H1 (cell line): ENCODE results near the gene APOL3. TPM values are rescaled to one million over a fixed set of nuclear protein-coding genes. Genes with fewer than 3 reads are reported as not detected.

Experiments
- CTCF ChIA-PET: fragments of 300-600 bp; sonication (Branson Sonifier 250); formaldehyde crosslinking; loops from one replicate; lab custom pipeline; 2021; ENCODE audit not compliant: partially characterized antibody; lab: Charles Lee
- POLR2A ChIA-PET: fragments of 300-600 bp; sonication (Branson Sonifier 250); formaldehyde crosslinking; loops from one replicate; lab custom pipeline; 2021; ENCODE audit warnings: inconsistent platforms; ENCODE audit not compliant: partially characterized antibody; lab: Charles Lee
- DNase-seq, 2 experiments: peaks; one replicate each; pipeline versions ENCODE4 v3.0.0 to v3.0.0-alpha.2; 2010 to 2022; ENCODE audit warnings: low spot score in 2 of 2, low read depth in 1 of 2, mixed read lengths in 1 of 2
- FAIRE-seq: peaks from 2 replicates; lab custom pipeline; 2011; peaks lifted over from hg19 to GRCh38; lab: Jason Lieb, UNC
- H2AFZ ChIP-seq: 2 replicates; pipeline ENCODE4 v1.8.1; 2012; ENCODE audit warnings: low read length, inconsistent platforms
- H2AK5ac ChIP-seq: 2 replicates; pipeline ENCODE4 v1.6.1; 2013; ENCODE audit warnings: low read depth, low read length
- H2BK120ac ChIP-seq: replicated peaks from 2 replicates; pipeline ENCODE3; 2013; ENCODE audit warnings: low read depth, low read length, inconsistent platforms
- H2BK12ac ChIP-seq: 2 replicates; pipeline ENCODE4 v1.6.1; 2013; ENCODE audit warnings: low read depth, low read length
- H2BK15ac ChIP-seq: 2 replicates; pipeline ENCODE4 v1.6.1; 2013; ENCODE audit warnings: low read length
- H2BK20ac ChIP-seq: 2 replicates; pipeline ENCODE4 v1.6.1; 2013; ENCODE audit warnings: low read length
- H2BK5ac ChIP-seq: 2 replicates; pipeline ENCODE4 v1.6.1; 2013; ENCODE audit warnings: low read depth, low read length
- H3K14ac ChIP-seq: 2 replicates; pipeline ENCODE4 v1.6.1; 2013; ENCODE audit warnings: inconsistent platforms; ENCODE audit not compliant: insufficient read length
- H3K18ac ChIP-seq: 2 replicates; pipeline ENCODE4 v1.6.1; 2013; ENCODE audit warnings: low read length; ENCODE audit errors: extremely low read depth
- H3K23ac ChIP-seq: 2 replicates; pipeline ENCODE4 v1.6.1; 2013; ENCODE audit warnings: inconsistent platforms; ENCODE audit not compliant: insufficient read length
- H3K23me2 ChIP-seq: 2 replicates; pipeline ENCODE4 v1.6.1; 2013; ENCODE audit warnings: low read depth, low read length
- H3K27ac ChIP-seq: 2 replicates; pipeline ENCODE4 v1.6.1; 2011; ENCODE audit warnings: low read depth, low read length, inconsistent platforms
- H3K27me3 ChIP-seq, 4 experiments: replicated peaks in 1 of 4; 1 replicate in 1 of 4; 2 replicates in 3 of 4; pipeline versions ENCODE4 v1.6.1 to v1.8.1; 2011 to 2013; ENCODE audit warnings: low read length in 3 of 4, mild to moderate bottlenecking in 3 of 4, inconsistent platforms in 2 of 4, mixed read lengths in 2 of 4, moderate library complexity in 1 of 4; ENCODE audit not compliant: control insufficient read depth in 3 of 4, insufficient read depth in 3 of 4; ENCODE audit errors: extremely low read depth in 1 of 4
- H3K36me3 ChIP-seq, 4 experiments: 2 replicates each; pipeline versions ENCODE4 v1.6.1 to v1.8.1; 2011 to 2013; ENCODE audit warnings: mild to moderate bottlenecking in 4 of 4, low read length in 3 of 4, moderate library complexity in 2 of 4, control low read depth in 1 of 4, inconsistent platforms in 1 of 4; ENCODE audit not compliant: insufficient read depth in 4 of 4, control insufficient read depth in 2 of 4
- H3K4ac ChIP-seq: replicated peaks from 2 replicates; pipeline ENCODE3; 2013; ENCODE audit warnings: low read length, low read depth, mixed read lengths, inconsistent platforms; ENCODE audit not compliant: insufficient read length
- H3K4me1 ChIP-seq, 4 experiments: replicated peaks in 1 of 4; 1 replicate in 1 of 4; 2 replicates in 3 of 4; pipeline versions ENCODE4 v1.6.1 to v1.8.1; 2011 to 2013; ENCODE audit warnings: low read length in 3 of 4, inconsistent platforms in 2 of 4, mixed read lengths in 1 of 4; ENCODE audit not compliant: insufficient read depth in 4 of 4, control insufficient read depth in 3 of 4
- H3K4me2 ChIP-seq, 2 experiments: 2 replicates each; pipeline versions ENCODE4 v1.6.1 to v1.8.1; 2011 to 2013; ENCODE audit warnings: low read depth in 2 of 2, low read length in 2 of 2, control low read depth in 1 of 2, inconsistent platforms in 1 of 2, mild to moderate bottlenecking in 1 of 2; ENCODE audit not compliant: insufficient read depth in 1 of 2
- H3K4me3 ChIP-seq, 4 experiments: fragments of 200-600, 300-600 bp in 1 of 4; sonication (generic), shearing (Covaris generic), sonication (Bioruptor Twin) in 1 of 4; 2 replicates each; pipeline versions ENCODE4 v1.5.1 to v1.8.1; 2011 to 2016; ENCODE audit warnings: low read length in 4 of 4, low read depth in 3 of 4, control low read depth in 2 of 4, inconsistent platforms in 2 of 4, mild to moderate bottlenecking in 2 of 4, mixed read lengths in 1 of 4, moderate library complexity in 1 of 4; ENCODE audit not compliant: insufficient read depth in 2 of 4; ENCODE audit errors: extremely low read depth in 1 of 4
- H3K56ac ChIP-seq: replicated peaks from 2 replicates; pipeline ENCODE3; 2013; ENCODE audit warnings: low read depth, mild to moderate bottlenecking, mixed read lengths, low read length, inconsistent platforms; ENCODE audit not compliant: insufficient read length
- H3K79me1 ChIP-seq: 2 replicates; pipeline ENCODE4 v1.6.1; 2013; ENCODE audit warnings: low read depth, low read length, control low read depth
- H3K79me2 ChIP-seq, 2 experiments: 2 replicates each; pipeline versions ENCODE4 v1.6.1 to v1.8.1; 2012 to 2013; ENCODE audit warnings: low read length in 2 of 2, mild to moderate bottlenecking in 2 of 2, inconsistent platforms in 1 of 2; ENCODE audit not compliant: insufficient read depth in 2 of 2, control insufficient read depth in 1 of 2
- H3K9ac ChIP-seq, 4 experiments: replicated peaks in 1 of 4; 1 replicate in 1 of 4; 2 replicates in 3 of 4; pipeline versions ENCODE4 v1.6.1 to v1.8.1; 2011 to 2013; ENCODE audit warnings: low read depth in 3 of 4, low read length in 3 of 4, control low read depth in 2 of 4, mild to moderate bottlenecking in 2 of 4, moderate library complexity in 2 of 4, inconsistent platforms in 1 of 4; ENCODE audit errors: extremely low read depth in 1 of 4
- H3K9me3 ChIP-seq, 2 experiments: 2 replicates each; pipeline versions ENCODE4 v1.6.1 to v1.8.1; 2012 to 2013; ENCODE audit warnings: mild to moderate bottlenecking in 2 of 2, moderate library complexity in 2 of 2, control low read depth in 1 of 2, inconsistent platforms in 1 of 2, low read depth in 1 of 2, low read length in 1 of 2, mixed read lengths in 1 of 2; ENCODE audit not compliant: insufficient read depth in 2 of 2
- H4K20me1 ChIP-seq, 2 experiments: replicated peaks in 1 of 2; 2 replicates each; pipeline versions ENCODE3 to v1.8.1; 2011 to 2013; ENCODE audit warnings: inconsistent platforms in 2 of 2, low read length in 2 of 2, mild to moderate bottlenecking in 1 of 2; ENCODE audit not compliant: insufficient read depth in 2 of 2, control insufficient read depth in 1 of 2
- H4K5ac ChIP-seq: 2 replicates; pipeline ENCODE4 v1.6.1; 2013; ENCODE audit warnings: low read length, low read depth, mixed read lengths, inconsistent platforms; ENCODE audit not compliant: insufficient read length
- H4K8ac ChIP-seq: 2 replicates; pipeline ENCODE4 v1.8.0; 2013; ENCODE audit warnings: mild to moderate bottlenecking, moderate library complexity, low read length, inconsistent platforms; ENCODE audit not compliant: insufficient read depth; ENCODE audit errors: extremely low read depth
- H4K91ac ChIP-seq: replicated peaks from 2 replicates; pipeline ENCODE3; 2013; ENCODE audit warnings: low read length, mixed read lengths, inconsistent platforms; ENCODE audit not compliant: insufficient read length
- ATF3 ChIP-seq: IDR thresholded peaks from 2 replicates; pipeline ENCODE4 v1.6.1; 2011; ENCODE audit warnings: low read depth, mild to moderate bottlenecking, low read length; ENCODE audit not compliant: insufficient read depth
- BACH1 ChIP-seq: IDR thresholded peaks from 2 replicates; pipeline ENCODE4 v1.6.1; 2012; ENCODE audit warnings: low read length, improper control_type of control experiment
- BCL11A ChIP-seq, 2 experiments: IDR thresholded peaks; one replicate each; pipeline ENCODE4 v1.6.1; 2011; ENCODE audit warnings: low read depth in 2 of 2, low read length in 2 of 2, mild to moderate bottlenecking in 2 of 2
- CBX5 ChIP-seq: fragments of 300-800, 300-1000 bp; sonication (generic); IDR thresholded peaks from 2 replicates; pipeline ENCODE4 v1.7.1; 2016; ENCODE audit warnings: antibody characterized with exemption, low read length, low read depth
- CEBPB ChIP-seq: IDR thresholded peaks from 2 replicates; pipeline ENCODE4 v1.6.1; 2012; ENCODE audit warnings: low read depth, low read length
- NANOG ChIP-seq: IDR thresholded peaks from 2 replicates; pipeline ENCODE4 v1.6.1; 2011; ENCODE audit warnings: low read length, low read depth, mild to moderate bottlenecking, inconsistent platforms; ENCODE audit not compliant: insufficient read depth, poor library complexity, severe bottlenecking
- POU5F1 ChIP-seq: IDR thresholded peaks from 2 replicates; pipeline ENCODE4 v1.6.1; 2011; ENCODE audit warnings: low read depth, mild to moderate bottlenecking, low read length, moderate library complexity
- SP4 ChIP-seq: IDR thresholded peaks from 2 replicates; pipeline ENCODE4 v1.6.1; 2012; ENCODE audit warnings: low read length, inconsistent platforms
- WGBS, 2 experiments: shearing (Covaris generic) in 1 of 2; methylation state at CpG; one replicate each; pipeline versions ENCODE4 v1.1.6 to v1.1.7; 2013 to 2015; ENCODE audit warnings: low lambda C conversion rate in 2 of 2, mixed read lengths in 2 of 2, inconsistent platforms in 1 of 2, low coverage in 1 of 2, missing lambda C conversion rate in 1 of 2; ENCODE audit not compliant: insufficient replicate concordance in 2 of 2, insufficient coverage in 1 of 2, insufficient read length in 1 of 2; ENCODE audit errors: extremely low coverage in 1 of 2, missing lambda C conversion rate in 1 of 2; 5-methylcytosine and 5-hydroxymethylcytosine counted together
- polyA plus RNA-seq, 7 experiments: library from polyadenylated mRNA; depleted of rRNA in 3 of 7; stranded (reverse) in 5 of 7; unstranded in 2 of 7; fragments of >200 nt in 5 of 7; fragments of 200-250 nt in 2 of 7; gene quantifications; 1 replicate in 5 of 7; 2 replicates in 1 of 7; 4 replicates in 1 of 7; pipeline versions ENCODE4 v1.2.1 to v1.2.3, GENCODE V29; 2011 to 2013; ENCODE audit warnings: missing spikeins in 2 of 7, mixed read lengths in 2 of 7
- total RNA-seq: library from RNA; stranded (reverse); fragmentation: NEBNext Ultra II Directional; extraction: Animal tissue kit (Norgen Biotek cat#: 25700); gene quantifications from 2 replicates; pipeline ENCODE4 v1.2.1, GENCODE V29; 2021
- TF ChIP-seq, protein P1 (sequence below): IDR thresholded peaks from 2 replicates; pipeline ENCODE4 v1.6.1; 2012; ENCODE audit warnings: inconsistent platforms
- TF ChIP-seq, protein P2 (sequence below): IDR thresholded peaks from 2 replicates; pipeline ENCODE4 v1.6.1; 2011; ENCODE audit warnings: low read length, improper control_type of control experiment

Gene APOL3
- total and polyA plus RNA-seq, 2 of the 8 experiments (the other 6 are each of a cell fraction or from before 2014, with no cell fraction given) = 0.12 TPM; not detected in 1

DNA sequence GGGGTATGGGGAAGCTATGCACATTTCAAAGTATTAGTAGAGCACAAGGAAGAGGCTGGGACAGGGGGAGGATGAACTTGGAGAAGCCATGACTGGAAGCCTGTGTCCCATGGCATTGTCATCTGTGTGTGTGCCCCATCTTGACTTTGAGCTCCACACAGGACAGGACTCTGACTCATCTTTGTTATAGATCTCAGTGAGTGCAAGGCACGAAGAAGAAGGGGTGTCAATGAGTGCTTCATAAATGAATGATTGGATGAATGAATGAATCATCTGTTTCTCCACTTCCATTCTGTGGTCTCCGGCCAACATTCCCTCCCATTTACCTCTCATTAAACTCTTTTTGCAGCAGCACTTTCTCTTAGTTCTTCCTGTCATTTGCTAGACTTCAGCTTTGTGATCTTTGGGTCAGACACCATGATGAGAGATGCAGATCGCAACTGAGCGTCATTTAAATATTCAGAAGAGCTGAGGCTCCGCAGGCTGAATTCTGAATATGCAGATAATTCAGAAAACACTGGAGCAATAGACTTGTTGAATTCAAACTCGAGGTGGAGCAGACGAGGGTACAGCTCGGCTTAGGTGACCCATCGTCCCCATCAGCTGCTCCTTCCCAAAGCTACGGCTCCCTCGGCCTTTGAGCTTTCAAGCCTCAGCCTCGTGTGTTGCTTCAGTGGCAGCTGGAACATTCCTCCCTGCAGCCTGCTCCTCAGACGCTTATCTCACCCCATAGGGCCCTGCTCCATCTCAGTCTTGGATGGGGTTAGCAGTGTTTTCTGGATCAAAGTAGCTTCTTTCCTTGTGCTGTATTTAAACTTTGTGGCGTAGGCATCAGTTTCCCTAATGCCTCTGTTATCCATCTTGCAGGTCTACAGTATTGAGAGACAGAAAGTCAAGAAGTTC lies 30.8 kb downstream of the APOL3 start:
- H3K79me1 ChIP-seq = no peaks in the 10 kb centered on the region
- DNase-seq = no peak
- no peak overlapping the region for H2BK5ac ChIP-seq
- H3K27me3 ChIP-seq = peaks cover 0 to 3% (median 1%) of the 10 kb centered on the region in 4 experiments; a peak in 3 of 7 replicates
- H4K5ac ChIP-seq = no peak overlapping the region
- no peak overlapping the region for H2BK120ac ChIP-seq
- H3K56ac ChIP-seq = no peak overlapping the region
- no peak for FAIRE-seq
- H3K36me3 ChIP-seq = no peaks in the 10 kb centered on the region
- no peak overlapping the region for H4K8ac ChIP-seq
- no peaks in the 10 kb centered on the region for H4K20me1 ChIP-seq
- no peak overlapping the region for H3K14ac ChIP-seq
- no peak overlapping the region for H3K4ac ChIP-seq
- ChIA-PET CTCF (interaction anchor here (0.9 to 2.2 kb wide), 8 partner anchors 11 to 396 kb away, joined by 3 to 9 read pairs (median 4); no protein-coding TSS in a partner anchor), POLR2A (no interaction called here)
- H3K4me3 ChIP-seq = no peak overlapping the region
- H4K91ac ChIP-seq = no peak overlapping the region
- H3K9ac ChIP-seq = no peak overlapping the region
- no peak overlapping the region for H3K27ac ChIP-seq
- WGBS, 2 experiments = 88% methylated on average over 14 of the region's 14 CpGs; no CpG with 5 or more reads in 1 of the 2 experiments
- no peaks in the 10 kb centered on the region for H3K79me2 ChIP-seq
- H2BK15ac ChIP-seq = no peak overlapping the region
- H3K23ac ChIP-seq = no peak overlapping the region
- no peak overlapping the region for H3K4me2 ChIP-seq
- H2BK20ac ChIP-seq = no peak overlapping the region
- H3K4me1 ChIP-seq = peaks cover 0 to 2% (median 0%) of the 10 kb centered on the region in 4 experiments; a peak in 1 of 7 replicates
- H3K18ac ChIP-seq = no peak overlapping the region
- no peak overlapping the region for H2BK12ac ChIP-seq
- no peak overlapping the region for H2AK5ac ChIP-seq
- no peak overlapping the region for H2AFZ ChIP-seq
- no peaks in the 10 kb centered on the region for H3K23me2 ChIP-seq
- H3K9me3 ChIP-seq = no peaks in the 10 kb centered on the region
- TF ChIP-seq POU5F1 (no peak), CEBPB (no peak), SP4 (no peak), BACH1 (no peak), NANOG (no peak), BCL11A (IDR thresholded peaks at IDR 0.05; ENCODE audit: low read depth in 2 of 2, low read length in 2 of 2) (no peak), ATF3 (no peak), CBX5 (no peak)
- TF ChIP-seq, protein P1, sequence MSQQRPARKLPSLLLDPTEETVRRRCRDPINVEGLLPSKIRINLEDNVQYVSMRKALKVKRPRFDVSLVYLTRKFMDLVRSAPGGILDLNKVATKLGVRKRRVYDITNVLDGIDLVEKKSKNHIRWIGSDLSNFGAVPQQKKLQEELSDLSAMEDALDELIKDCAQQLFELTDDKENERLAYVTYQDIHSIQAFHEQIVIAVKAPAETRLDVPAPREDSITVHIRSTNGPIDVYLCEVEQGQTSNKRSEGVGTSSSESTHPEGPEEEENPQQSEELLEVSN = no peak
- TF ChIP-seq, protein P2, sequence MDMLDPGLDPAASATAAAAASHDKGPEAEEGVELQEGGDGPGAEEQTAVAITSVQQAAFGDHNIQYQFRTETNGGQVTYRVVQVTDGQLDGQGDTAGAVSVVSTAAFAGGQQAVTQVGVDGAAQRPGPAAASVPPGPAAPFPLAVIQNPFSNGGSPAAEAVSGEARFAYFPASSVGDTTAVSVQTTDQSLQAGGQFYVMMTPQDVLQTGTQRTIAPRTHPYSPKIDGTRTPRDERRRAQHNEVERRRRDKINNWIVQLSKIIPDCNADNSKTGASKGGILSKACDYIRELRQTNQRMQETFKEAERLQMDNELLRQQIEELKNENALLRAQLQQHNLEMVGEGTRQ = no peak
